OCI-LY1 (cell line): ENCODE measurements around the gene CCDC32.
"Not testable (repeated sequence)": the region's sequence is repeated elsewhere in the genome, so short reads cannot be mapped to it uniquely, and the experiment has no call there.

Experiments
- H2AFZ ChIP-seq: fragments of 200-600 bp; sonication (generic), shearing (Covaris generic); 2 replicates; pipeline ENCODE4 v1.6.0; 2014; ENCODE audit warnings: antibody characterized with exemption, mild to moderate bottlenecking, low read length
- H3F3A ChIP-seq: fragments of 200-600 bp; sonication (generic), shearing (Covaris generic); 2 replicates; pipeline ENCODE4 v1.6.0; 2014; ENCODE audit warnings: mild to moderate bottlenecking, antibody characterized with exemption, low read length, moderate library complexity; ENCODE audit not compliant: insufficient read depth
- H3K27ac ChIP-seq: fragments of 200-600 bp; sonication (generic); 2 replicates; pipeline ENCODE4 v1.5.1; 2014; ENCODE audit warnings: low read length, mixed run types, mild to moderate bottlenecking, low read depth; ENCODE audit not compliant: poor library complexity, severe bottlenecking
- H3K27me3 ChIP-seq: fragments of 200-600 bp; sonication (generic); 2 replicates; pipeline ENCODE4 v1.6.0; 2014; ENCODE audit warnings: antibody characterized with exemption, mild to moderate bottlenecking, low read length, moderate library complexity; ENCODE audit not compliant: insufficient read depth
- H3K36me3 ChIP-seq: fragments of 200-600 bp; sonication (generic); 2 replicates; pipeline ENCODE4 v1.6.1; 2014; ENCODE audit warnings: mild to moderate bottlenecking, antibody characterized with exemption, low read length, moderate library complexity, mixed read lengths; ENCODE audit not compliant: insufficient read depth
- H3K4me1 ChIP-seq: fragments of 200-600 bp; sonication (generic); 2 replicates; pipeline ENCODE4 v1.5.1; 2014; ENCODE audit warnings: mild to moderate bottlenecking, low read length, moderate library complexity; ENCODE audit not compliant: insufficient read depth, severe bottlenecking
- H3K4me2 ChIP-seq: fragments of 200-600 bp; sonication (generic), shearing (Covaris generic); 2 replicates; pipeline ENCODE4 v1.6.1; 2014; ENCODE audit warnings: low read length
- H3K4me3 ChIP-seq: fragments of 200-600 bp; sonication (generic); 2 replicates; pipeline ENCODE4 v1.5.1; 2014; ENCODE audit warnings: low read length, low read depth, mild to moderate bottlenecking, mixed read lengths; ENCODE audit not compliant: poor library complexity, severe bottlenecking
- H3K79me2 ChIP-seq: fragments of 200-600 bp; shearing (Covaris generic); 2 replicates; pipeline ENCODE4 v1.6.1; 2016; ENCODE audit warnings: mixed run types, low read length, mixed read lengths; ENCODE audit not compliant: insufficient read depth
- H3K9ac ChIP-seq: fragments of 200-600 bp; sonication (generic), shearing (Covaris generic); 2 replicates; pipeline ENCODE4 v1.6.1; 2014; ENCODE audit warnings: mild to moderate bottlenecking, low read length, mixed read lengths
- H3K9me2 ChIP-seq: fragments of 200-600 bp; sonication (generic), shearing (Covaris generic); 2 replicates; pipeline ENCODE4 v1.6.1; 2014; ENCODE audit warnings: low read depth, mild to moderate bottlenecking, low read length, mixed read lengths
- H3K9me3 ChIP-seq: fragments of 200-600 bp; shearing (Covaris generic); 2 replicates; pipeline ENCODE4 v1.6.1; 2014; ENCODE audit warnings: low read length, mixed read lengths
- H4K20me1 ChIP-seq: fragments of 200-600 bp; sonication (generic), shearing (Covaris generic); 2 replicates; pipeline ENCODE4 v1.6.0; 2016; ENCODE audit warnings: mild to moderate bottlenecking, low read length; ENCODE audit not compliant: insufficient read depth
- CTCF ChIP-seq: fragments of 200-600 bp; sonication (generic), shearing (Covaris generic); IDR thresholded peaks from 2 replicates; pipeline ENCODE4 v1.5.1; 2017; ENCODE audit warnings: mild to moderate bottlenecking, antibody characterized with exemption, low read length, moderate library complexity, mixed read lengths
- EZH2 ChIP-seq: fragments of 200-600 bp; sonication (generic), shearing (Covaris generic); IDR thresholded peaks from 2 replicates; pipeline ENCODE4 v1.8.0; 2017; ENCODE audit warnings: borderline replicate concordance, mixed run types, mild to moderate bottlenecking, antibody characterized with exemption, low read length, moderate library complexity, mixed read lengths

CCDC32 gene

DNA sequence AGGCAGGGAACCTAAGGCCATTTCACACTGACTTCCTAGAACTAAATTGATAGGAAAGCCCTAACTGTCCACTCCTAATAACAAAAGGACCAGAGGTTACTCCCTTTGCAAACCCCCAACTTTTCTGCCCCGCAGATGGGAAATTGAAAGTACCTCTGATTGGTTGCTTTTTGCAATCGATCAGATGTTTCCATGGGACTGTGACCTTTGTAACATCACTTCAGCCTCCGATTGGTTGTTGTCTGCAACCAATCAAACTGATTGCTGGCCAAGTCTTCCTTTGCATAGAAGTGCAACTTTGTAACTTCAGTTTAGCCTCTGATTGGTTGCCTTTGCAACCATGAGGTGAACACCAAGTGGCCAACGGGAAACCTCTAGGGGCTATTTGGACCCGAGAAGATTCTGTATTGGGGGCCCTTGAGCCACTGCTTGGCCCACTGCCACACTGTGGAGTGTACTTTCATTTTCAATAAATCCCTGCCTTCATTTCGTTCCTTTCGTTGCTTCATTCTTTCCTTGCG is 17.9 kb upstream of the CCDC32 start:
- no peaks in the 10 kb centered on the region for H3K36me3 ChIP-seq
- H3K9me2 ChIP-seq: no peaks in the 10 kb centered on the region
- H3K4me1 ChIP-seq: no peaks in the 10 kb centered on the region
- H4K20me1 ChIP-seq: no peaks in the 10 kb centered on the region
- H3K79me2 ChIP-seq: no peaks in the 10 kb centered on the region
- 0 out of 2 replicates have a peak, but pooled peaks cover 2% of the 10 kb centered on the region for H3K9me3 ChIP-seq
- no peak overlapping the region for H3K4me3 ChIP-seq
- no peak overlapping the region for H2AFZ ChIP-seq
- H3K4me2 ChIP-seq: no peak overlapping the region
- no peak overlapping the region for H3K9ac ChIP-seq
- H3K27me3 ChIP-seq: no peaks in the 10 kb centered on the region
- H3F3A ChIP-seq: no peaks in the 10 kb centered on the region
- no peak overlapping the region for H3K27ac ChIP-seq
- TF ChIP-seq CTCF (no peak), EZH2 (no peak)

GRCh38 chr15:40581796-40582195 is 17.0 kb upstream of the CCDC32 start:
- H3K9me3 ChIP-seq, H3K79me2 ChIP-seq, H3K4me1 ChIP-seq, H3K27ac ChIP-seq, H3K36me3 ChIP-seq, H3F3A ChIP-seq, H3K9ac ChIP-seq, H3K9me2 ChIP-seq, H3K27me3 ChIP-seq, H3K4me2 ChIP-seq, H2AFZ ChIP-seq, H4K20me1 ChIP-seq, H3K4me3 ChIP-seq: not testable (repeated sequence)

- Histone ChIP-seq H3K9ac (no peak overlapping the region), H3K27me3 (no peaks in the 10 kb centered on the region), H3F3A (no peaks in the 10 kb centered on the region; the same call in 1 of the 2 replicates), H3K27ac (no peak overlapping the region), H3K79me2 (no peaks in the 10 kb centered on the region), H3K4me2 (no peak overlapping the region), H3K9me3 (0 out of 2 replicates have a peak, but pooled peaks cover 2% of the 10 kb centered on the region), H3K4me1 (no peaks in the 10 kb centered on the region), H3K9me2 (no peaks in the 10 kb centered on the region), H2AFZ (no peak overlapping the region), H4K20me1 (no peaks in the 10 kb centered on the region), H3K4me3 (no peak overlapping the region), H3K36me3 (peaks cover 16% of the 10 kb centered on the region)
- TF ChIP-seq CTCF: no peak
- no peak for TF ChIP-seq EZH2
Observed at GRCh38 chr15:40578892-40579291, 14.1 kb upstream of the CCDC32 start.

DNA sequence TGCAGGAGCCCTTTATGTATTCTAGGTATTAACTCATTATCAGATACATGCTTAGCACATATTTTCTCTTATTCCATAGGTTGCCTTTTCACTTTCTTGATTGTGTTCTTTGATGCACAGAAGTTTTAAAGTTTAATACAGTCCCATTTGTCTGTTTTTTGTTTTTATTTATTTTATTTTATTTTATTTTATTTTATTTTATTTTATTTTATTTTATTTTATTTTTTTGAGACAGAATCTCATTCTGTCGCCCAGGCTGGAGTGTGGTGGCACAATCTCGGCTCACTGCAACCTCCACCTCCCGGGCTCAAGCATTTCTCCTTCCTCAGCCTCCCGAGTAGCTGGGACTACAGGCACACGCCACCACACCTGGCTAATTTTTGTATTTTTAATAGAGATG is 12.1 kb upstream of the CCDC32 start:
- H3K4me3 ChIP-seq, H3K4me2 ChIP-seq, H3K9ac ChIP-seq, H3K4me1 ChIP-seq, H3F3A ChIP-seq, H2AFZ ChIP-seq, H3K9me3 ChIP-seq, H3K79me2 ChIP-seq, H3K9me2 ChIP-seq, H4K20me1 ChIP-seq, H3K27ac ChIP-seq, H3K27me3 ChIP-seq: not testable (repeated sequence)
- peaks cover 31% of the 10 kb centered on the region for H3K36me3 ChIP-seq
